ENCODE measurements around the gene MLLT10.

GRCh38 chr10:21689881-21690280 is 155.8 kb downstream of the MLLT10 start:
- TF ChIP-seq CTCF (IDR thresholded peaks at IDR 0.05) (no peak), POLR2A (IDR thresholded peaks at IDR 0.05) (no peak)

Data from lower leg skin (tissue), 3 donors.